T1000 (cell line): ENCODE measurements around the gene NCAN.

Experiments
- DNase-seq: peaks from one replicate; lab custom pipeline; 2025; ENCODE audit warnings: mixed read lengths; lab: John Stamatoyannopoulos, UW

The NCAN gene

DNA sequence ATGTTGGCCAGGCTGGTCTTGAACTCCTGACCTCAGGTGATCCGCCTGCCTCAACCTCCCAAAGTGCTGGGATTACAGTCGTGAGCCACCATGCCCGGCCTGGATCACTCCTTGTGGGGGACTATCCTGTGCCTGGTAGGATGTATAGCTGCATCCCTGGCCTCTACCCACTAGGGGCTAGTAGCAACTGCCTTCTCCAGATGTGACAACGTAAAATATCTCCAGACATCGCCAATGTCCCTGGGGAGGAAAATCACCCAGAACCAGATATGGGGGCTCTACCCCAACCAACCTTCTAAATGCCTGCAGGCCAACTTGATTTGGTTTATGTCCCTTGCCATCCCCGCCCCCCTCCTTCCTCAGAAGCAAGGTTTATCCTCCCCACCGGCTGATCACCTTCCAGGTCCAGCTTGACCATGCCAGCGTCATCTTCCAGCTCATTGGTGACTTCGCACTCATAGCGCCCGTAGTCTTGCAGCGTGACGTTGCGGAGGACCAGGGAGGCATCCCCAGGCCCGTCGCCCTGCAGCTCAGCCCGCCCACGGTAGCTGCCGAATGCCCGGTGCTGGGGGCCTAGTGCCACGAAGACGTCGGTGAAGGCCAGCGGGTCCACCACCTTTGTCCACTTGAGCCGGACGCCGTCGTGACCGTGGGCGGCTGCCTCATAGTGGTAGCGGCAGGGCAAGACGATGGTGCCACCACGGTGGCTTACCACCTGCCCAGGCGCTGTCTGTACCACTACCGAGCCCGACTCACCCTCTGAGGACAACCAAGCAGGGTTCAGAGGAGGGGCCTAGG, 48.9 kb downstream of the NCAN start:
- no peak for DNase-seq

DNA sequence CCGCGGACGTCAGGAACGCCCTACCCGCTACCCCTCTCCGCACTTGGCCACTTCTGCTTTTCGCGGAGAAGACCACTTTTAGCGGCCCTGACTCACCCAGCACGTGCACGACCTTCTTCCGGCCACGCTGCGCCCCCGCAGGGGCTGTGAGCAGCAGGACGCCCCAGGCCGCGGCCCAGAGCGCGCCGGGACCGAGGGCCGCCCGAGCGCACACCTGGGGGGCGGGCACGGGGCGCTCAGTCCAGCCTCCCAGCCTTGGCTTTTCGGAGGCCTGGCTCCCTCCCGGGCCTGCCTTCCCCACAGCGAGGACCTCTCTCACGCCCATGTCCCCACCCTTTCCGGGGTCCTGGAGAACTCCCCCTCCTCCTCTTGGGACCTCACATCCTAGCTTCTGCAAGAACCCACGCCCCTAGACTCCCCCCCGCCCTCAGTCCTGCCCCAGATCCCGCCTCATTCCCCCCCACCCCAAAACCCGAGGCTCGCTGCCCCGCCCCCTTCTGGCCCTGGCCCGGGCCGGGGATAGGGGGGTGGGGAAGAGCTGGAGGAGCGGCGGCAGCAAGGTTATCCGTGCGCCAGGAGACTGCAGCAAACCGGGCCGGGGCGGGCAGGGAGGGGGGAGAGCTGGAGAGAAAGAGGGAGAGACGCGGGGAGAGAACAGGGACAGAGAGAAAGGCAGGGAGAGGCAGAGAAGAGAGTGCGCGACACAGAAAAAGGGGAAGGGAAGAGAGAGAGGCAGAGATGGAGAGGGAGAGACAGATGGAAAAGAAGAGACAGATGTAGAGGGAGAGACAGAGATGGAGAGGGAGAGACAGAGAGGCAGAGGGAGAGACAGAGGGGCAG, 49.8 kb downstream of the NCAN start:
- no peak for DNase-seq

DNA sequence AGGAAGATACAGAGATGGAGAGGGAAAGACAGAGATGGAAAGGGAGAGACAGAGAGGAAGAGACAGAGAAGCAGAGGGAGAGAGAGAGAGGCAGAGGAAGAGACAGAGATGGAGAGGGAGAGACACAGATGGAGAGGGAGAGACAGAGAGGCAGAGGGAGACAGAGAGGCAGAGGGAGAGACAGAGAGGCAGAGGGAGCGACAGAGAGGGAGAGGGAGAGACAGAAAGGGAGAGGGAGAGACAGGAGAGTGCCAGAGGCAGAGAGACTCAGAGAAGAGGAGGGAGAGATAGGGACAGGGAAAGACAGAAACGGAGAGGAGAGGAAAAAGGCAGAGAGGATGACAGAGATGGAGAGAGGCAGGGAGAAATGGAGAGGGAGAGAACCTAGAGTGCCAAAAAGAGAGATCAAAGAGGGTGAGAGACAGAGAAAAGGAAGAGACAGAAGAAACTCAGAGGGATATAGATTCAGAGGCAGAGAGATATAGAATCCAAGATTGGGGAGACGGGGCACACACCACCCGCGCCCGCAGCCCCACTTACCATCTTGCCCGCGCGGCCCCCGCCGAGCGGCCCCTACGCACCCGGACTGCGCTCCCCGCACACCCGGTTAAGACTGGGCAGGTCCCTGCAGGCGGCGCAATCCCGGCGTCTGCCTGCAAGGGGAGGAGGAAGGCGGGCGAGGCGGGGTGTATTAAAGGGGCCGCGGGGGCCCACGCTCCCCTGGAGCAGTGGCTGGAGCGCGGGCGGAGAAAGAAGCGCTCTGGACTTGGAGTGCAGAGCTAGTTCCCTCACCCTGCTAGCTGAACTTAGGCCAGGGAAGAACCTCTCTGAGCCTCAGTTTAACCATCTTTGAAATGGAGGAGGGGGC, 50.7 kb downstream of the NCAN start:
- DNase-seq, result no peak

GRCh38 chr19:19263886-19264487, 52.2 kb downstream of the NCAN start:
- DNase-seq, result no peak

DNA sequence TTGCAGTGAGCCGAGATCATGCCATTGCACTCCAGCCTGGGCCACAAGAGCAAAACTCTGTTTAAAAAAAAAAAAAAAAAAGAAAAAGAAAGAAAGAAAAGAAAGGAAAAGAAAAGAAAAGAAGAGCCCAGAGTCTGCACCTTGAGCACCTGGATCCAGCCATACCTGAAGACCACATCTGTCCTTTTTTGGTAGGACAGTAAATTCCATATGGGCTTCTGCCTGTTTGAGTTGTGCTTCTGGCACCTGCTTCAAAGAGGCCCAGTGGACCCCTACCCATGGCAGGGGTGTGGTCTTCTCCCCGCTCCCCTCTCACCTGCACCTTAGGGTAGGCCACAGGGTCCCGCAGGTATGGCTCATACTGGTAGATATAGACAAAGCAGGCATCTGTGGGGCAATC, 55.5 kb downstream of the NCAN start:
- DNase-seq, result no peak

DNA sequence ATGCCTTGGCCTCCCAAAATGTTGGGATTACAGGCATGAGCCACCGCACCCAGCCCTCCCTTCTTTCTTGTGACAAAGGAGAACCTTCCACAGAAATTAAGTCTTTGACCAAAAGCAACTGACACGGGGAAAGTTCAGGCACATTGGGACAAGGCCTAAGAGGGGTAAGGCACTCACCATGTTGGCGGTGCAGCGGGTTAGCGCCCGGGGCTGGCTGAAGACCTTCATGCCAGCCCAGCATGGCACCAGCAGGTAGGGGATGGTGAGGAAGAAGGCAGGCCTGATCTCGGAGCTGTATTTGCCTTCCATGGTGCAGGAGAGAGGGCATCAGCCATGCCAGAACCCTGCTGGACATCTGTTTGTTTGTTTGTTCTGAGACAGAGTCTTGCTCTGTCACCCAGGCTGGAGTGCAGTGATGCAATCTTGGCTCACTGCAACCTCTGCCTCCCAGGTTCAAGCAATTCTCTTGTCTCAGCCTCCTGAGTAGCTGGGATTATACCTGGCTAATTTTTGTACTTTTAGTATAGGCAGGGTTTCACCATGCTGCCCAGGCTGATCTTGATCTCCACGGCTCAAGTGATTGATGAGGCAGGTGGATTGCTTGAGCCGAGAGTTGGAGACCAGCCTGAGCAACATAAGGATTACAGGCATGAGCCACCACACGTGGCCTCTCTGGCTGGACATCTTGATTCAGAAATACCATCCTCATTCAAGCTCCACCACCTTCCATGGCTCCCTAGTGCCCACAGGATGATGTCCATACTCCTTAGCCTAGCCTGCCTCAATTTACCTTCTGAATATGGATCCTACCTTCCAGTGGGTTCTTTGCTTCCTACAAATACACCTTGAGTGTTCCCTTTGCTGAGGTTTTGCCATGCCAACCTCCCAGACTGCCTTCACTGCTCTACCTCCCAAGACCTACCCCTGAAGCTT, 57.0 kb downstream of the NCAN start:
- DNase-seq, result no peak

- no peak for DNase-seq
Observed at GRCh38 chr19:19269952-19270694, 58.4 kb downstream of the NCAN start.

DNA sequence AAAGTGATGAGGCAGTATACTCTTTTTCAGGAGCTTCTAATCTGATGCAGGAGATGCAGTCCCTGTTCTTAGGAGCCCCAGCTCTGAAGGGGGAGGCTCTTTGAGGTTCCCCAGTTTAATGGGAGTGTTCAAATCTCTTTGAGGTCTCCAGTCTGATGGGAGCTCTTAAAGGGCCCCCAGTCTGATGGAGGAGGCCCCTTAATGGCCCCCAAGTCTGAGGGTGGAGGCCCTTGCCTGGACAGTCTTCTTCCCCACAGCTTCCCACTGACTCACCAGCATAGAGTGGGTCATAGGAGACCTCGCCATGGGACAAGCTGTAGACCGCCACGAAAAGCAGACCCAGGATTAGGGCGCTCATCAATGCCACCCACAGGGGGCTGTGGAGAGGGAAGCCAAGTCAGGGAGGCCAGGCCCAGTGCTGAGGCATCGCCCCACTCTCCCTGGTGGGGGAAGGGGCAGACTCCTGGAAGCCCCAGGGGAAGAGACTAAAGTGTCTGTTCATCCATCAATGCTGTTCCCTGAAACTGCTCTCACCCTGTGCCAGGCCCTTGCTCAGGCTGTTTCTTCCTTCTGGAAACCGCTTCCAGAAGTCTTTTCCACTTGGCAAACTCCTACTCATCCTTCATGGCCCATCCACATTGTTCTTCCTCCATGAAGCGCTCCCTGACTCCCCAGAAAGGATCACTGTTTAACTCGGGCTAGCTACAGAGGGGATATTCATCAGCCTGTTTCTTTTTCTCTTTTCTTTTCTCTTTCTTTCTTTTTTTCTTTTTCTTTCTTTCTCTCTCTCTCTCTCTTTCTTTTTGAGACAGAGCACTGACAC, 59.2 kb downstream of the NCAN start:
- no peak for DNase-seq

GRCh38 chr19:19271828-19272599, 60.3 kb downstream of the NCAN start:
- no peak for DNase-seq

GRCh38 chr19:19274146-19274545, 62.4 kb downstream of the NCAN start:
- DNase-seq, result no peak

GRCh38 chr19:19274716-19275565, 63.2 kb downstream of the NCAN start:
- DNase-seq, result no peak

DNA sequence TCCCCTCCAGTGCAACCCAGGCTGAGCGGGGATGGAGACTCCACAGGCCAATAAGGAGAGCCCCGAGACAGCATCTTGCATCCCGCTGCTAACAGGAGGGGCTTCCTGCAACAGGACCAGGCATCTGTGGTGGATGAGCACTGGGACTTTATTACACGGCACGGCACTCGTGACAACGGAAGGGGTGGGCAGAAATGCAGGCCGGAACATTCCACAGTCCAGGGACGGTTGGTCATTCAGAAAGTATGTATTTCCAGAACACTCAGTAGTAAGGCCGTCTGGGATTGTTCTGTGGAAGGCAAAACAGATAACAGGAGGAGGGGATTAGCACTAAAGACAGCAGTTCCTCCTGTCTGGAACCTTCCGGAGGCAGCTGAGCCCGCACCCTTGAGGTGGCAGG, 64.6 kb downstream of the NCAN start:
- no peak for DNase-seq

GRCh38 chr19:19276851-19277250, 65.1 kb downstream of the NCAN start:
- no peak for DNase-seq

DNA sequence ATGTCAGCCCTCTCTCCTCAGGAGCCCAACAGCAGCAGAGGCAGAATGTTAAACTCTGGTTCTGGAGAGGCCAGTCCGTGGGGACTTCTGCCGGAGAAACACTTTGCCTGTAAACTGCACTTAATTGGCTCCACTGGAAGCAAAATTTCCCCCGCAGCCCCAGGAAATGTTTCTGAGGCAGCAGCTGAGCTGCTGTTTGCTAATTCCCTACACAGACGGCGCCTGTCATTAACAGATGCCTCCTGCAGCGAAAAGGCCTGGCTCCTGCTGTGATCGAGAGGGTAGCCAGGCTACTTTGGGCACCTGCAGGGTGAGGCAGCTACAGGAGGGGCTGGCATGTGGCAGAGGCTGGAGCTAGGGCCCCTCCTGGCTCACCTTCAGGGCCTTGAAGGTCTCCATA, 66.6 kb downstream of the NCAN start:
- no peak for DNase-seq

DNA sequence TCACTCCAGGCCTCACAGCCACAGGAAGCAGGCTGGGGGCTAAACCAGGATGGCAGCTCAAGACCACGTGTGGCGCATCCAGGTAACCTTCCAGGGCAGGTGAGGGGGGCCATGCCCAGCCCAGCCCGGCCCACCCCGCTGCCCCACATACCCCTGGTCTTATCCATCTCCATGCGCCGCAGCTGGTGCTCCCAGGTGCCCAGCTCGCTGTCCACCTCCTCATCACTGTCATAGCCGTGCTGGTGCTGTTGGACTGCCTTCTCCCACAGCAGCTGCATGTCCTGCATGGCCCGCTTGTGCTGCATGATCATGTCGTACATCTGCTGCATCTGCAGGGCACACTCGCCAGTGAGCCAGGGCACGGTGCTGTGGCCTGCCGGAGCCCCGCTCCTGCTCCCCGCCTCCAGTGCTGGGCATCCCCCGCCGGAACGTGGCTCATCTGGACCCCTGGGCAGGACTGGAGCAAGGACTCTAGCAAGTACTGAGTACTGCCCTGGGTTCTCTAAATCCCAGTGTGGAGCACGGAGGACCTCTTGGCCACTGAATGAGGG, 67.4 kb downstream of the NCAN start:
- DNase-seq, result no peak

DNA sequence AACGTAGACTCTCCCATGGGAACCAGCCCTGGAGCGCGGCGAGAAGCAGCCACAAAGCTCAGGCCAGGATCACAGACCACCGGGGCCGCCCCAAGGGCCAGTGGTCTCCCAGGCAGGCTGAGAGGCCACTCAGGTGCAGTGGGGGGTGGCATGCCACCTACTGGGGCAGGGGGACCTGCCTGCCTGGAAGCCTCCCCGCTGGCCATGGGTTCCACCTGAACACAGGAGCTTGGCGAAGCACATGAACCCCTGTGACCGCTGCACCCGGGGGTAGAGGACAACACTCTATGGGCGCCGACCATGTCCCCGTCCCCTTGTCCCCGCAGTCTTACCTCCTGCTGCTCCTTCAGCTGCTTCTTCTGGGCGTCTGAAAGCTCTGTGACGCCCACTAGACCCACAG, 68.1 kb downstream of the NCAN start:
- no peak for DNase-seq

DNA sequence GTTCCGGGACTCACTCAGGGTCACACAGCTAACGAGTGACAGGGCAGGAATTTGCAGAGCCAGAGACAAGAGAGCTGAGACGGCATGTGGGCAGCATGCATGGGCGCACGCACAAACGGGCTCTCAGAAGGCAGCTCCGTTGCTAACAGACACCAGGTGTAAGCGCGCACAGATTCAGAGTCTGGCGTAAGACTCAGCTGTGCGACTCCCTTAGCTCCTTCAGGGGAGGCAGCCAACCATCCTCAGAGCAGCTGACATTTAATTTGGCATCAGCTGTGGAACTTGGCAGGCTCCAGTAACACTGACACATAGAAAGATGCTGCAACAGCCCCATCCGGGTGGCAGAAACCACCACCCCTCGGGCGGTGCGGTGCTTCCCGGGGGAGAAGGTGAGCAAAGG, 68.8 kb downstream of the NCAN start:
- no peak for DNase-seq
